Measurements from ENCODE around the gene TAF1B. TPM values are rescaled to one million over a fixed set of nuclear protein-coding genes. Genes with fewer than 3 reads are reported as not detected.

Gene TAF1B
- total RNA-seq, 4 donors from 2014 or later: 11.7 to 49.4 (median 18.9) TPM

- TF ChIP-seq CTCF (IDR thresholded peaks at IDR 0.05; ENCODE audit: low read depth): no peak
These were observed 9.6 kb downstream of the TAF1B start for GRCh38 chr2:9852881-9853280.

GRCh38 chr2:9857814-9858729 lies 14.8 kb downstream of the TAF1B start:
- no peak for TF ChIP-seq CTCF (IDR thresholded peaks at IDR 0.05; ENCODE audit: low read depth)

GRCh38 chr2:9858730-9859068 lies 15.4 kb downstream of the TAF1B start:
- TF ChIP-seq CTCF (IDR thresholded peaks at IDR 0.05; ENCODE audit: low read depth): no peak

- TF ChIP-seq CTCF (IDR thresholded peaks at IDR 0.05; ENCODE audit: low read depth): no peak
These were observed 24.6 kb downstream of the TAF1B start for GRCh38 chr2:9867881-9868280.

- no peak for TF ChIP-seq CTCF (IDR thresholded peaks at IDR 0.05; ENCODE audit: low read depth)
These were observed 30.1 kb downstream of the TAF1B start for GRCh38 chr2:9873337-9873736.

- TF ChIP-seq CTCF (IDR thresholded peaks at IDR 0.05; ENCODE audit: low read depth): no peak
These were observed 33.8 kb downstream of the TAF1B start for GRCh38 chr2:9877026-9877425.

GRCh38 chr2:9877726-9878125 lies 34.5 kb downstream of the TAF1B start:
- no peak for TF ChIP-seq CTCF (IDR thresholded peaks at IDR 0.05; ENCODE audit: low read depth)
